ENCODE results near the gene ACSL6. TPM values are rescaled to one million over a fixed set of nuclear protein-coding genes. Genes with fewer than 3 reads are reported as not detected.

ACSL6 gene
- total RNA-seq, 1 donor from 2014 or later = not detected

- no peaks in the 10 kb centered on the region for H3K79me2 ChIP-seq (ENCODE audit: low read depth)
- H3K9me3 ChIP-seq (ENCODE audit: low read depth) = no peaks in the 10 kb centered on the region
- no peak overlapping the region for H3K4me3 ChIP-seq
- H3K4me3 Mint-ChIP-seq = peak overlapping the region; percentile 41
- no peaks in the 10 kb centered on the region for H3K4me1 Mint-ChIP-seq
- DNase-seq (ENCODE audit: low spot score) = no peak
- no peaks in the 10 kb centered on the region for H3F3A ChIP-seq (ENCODE audit: low read depth)
- no peaks in the 10 kb centered on the region for H3K36me3 ChIP-seq
- H3K27me3 ChIP-seq = no peaks in the 10 kb centered on the region
- no peaks in the 10 kb centered on the region for H4K20me1 ChIP-seq (ENCODE audit: low read depth)
- no peaks in the 10 kb centered on the region for H3K4me1 ChIP-seq
- H3K27ac Mint-ChIP-seq = no peak overlapping the region
- TF ChIP-seq EZH2 (IDR thresholded peaks at IDR 0.05) (no peak), CTCF (IDR thresholded peaks at IDR 0.05) (no peak), EZH2phosphoT487 (IDR thresholded peaks at IDR 0.05) (no peak)
- no peak overlapping the region for H2AFZ ChIP-seq (replicated peaks)
- H3K27ac ChIP-seq = no peak overlapping the region
- no peaks in the 10 kb centered on the region for H3K36me3 Mint-ChIP-seq
- no peak overlapping the region for H3K4me2 ChIP-seq
- H3K27me3 Mint-ChIP-seq (ENCODE audit: insufficient read depth, low read depth) = peaks cover 5% of the 10 kb centered on the region
- H3K9me3 Mint-ChIP-seq = no peaks in the 10 kb centered on the region
- no peak overlapping the region for H3K9ac ChIP-seq
Observed at GRCh38 chr5:132059043-132059695, 47.7 kb upstream of the ACSL6 start.

GRCh38 chr5:132058646-132059042, 47.2 kb upstream of the ACSL6 start:
- no peak overlapping the region for H3K4me3 Mint-ChIP-seq
- H3K4me3 ChIP-seq = no peak overlapping the region
- no peaks in the 10 kb centered on the region for H4K20me1 ChIP-seq (ENCODE audit: low read depth)
- no peaks in the 10 kb centered on the region for H3K4me1 Mint-ChIP-seq
- H3F3A ChIP-seq (ENCODE audit: low read depth) = no peaks in the 10 kb centered on the region
- no peak overlapping the region for H3K4me2 ChIP-seq
- H2AFZ ChIP-seq (replicated peaks) = no peak overlapping the region
- no peaks in the 10 kb centered on the region for H3K36me3 ChIP-seq
- peaks cover 5% of the 10 kb centered on the region for H3K27me3 Mint-ChIP-seq (ENCODE audit: insufficient read depth, low read depth)
- no peaks in the 10 kb centered on the region for H3K79me2 ChIP-seq (ENCODE audit: low read depth)
- no peaks in the 10 kb centered on the region for H3K27me3 ChIP-seq
- H3K9me3 Mint-ChIP-seq = no peaks in the 10 kb centered on the region
- no peak overlapping the region for H3K9ac ChIP-seq
- H3K27ac Mint-ChIP-seq = no peak overlapping the region
- H3K36me3 Mint-ChIP-seq = no peaks in the 10 kb centered on the region
- no peaks in the 10 kb centered on the region for H3K9me3 ChIP-seq (ENCODE audit: low read depth)
- H3K27ac ChIP-seq = no peak overlapping the region
- no peak for DNase-seq (ENCODE audit: low spot score)
- TF ChIP-seq EZH2 (IDR thresholded peaks at IDR 0.05) (no peak), CTCF (IDR thresholded peaks at IDR 0.05) (no peak), EZH2phosphoT487 (IDR thresholded peaks at IDR 0.05) (no peak)
- no peaks in the 10 kb centered on the region for H3K4me1 ChIP-seq

DNA sequence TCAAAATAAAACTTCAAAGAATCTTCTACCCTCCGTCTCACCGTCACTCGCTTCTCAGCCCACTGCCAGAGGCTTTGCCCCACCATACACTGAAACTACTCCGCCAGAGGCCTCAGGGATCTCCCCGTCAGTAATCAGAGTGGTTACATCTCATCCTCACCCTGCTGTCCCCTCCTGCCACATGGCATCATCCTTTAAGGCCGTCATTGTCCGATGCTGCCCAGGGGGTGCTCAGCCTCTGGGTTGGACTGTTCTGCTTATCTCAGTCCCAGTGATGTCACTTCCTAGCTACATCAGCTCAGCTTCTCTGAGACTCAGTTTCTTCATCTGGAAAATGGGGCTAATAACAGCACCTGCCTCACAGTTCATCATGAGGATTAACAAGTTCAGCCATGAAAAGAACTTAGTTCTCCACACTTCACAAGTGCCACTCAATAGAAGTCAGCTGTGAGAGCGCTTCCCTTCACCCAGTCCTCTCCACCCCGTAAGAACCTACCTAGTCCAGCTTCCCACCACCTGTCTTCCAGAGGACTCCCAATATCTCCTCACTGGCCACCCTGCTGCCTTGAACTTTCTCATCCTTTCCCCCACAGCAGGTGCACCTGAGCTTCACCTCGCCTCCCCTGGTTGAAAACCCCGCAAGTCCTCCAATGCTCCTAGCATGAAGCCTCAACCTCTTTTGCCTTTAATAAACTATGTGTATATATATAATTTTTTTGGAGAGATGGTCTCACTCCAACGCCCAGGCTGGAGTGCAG, 46.2 kb upstream of the ACSL6 start:
- Histone ChIP-seq H3K79me2 (ENCODE audit: low read depth) (no peaks in the 10 kb centered on the region), H3K9me3 (ENCODE audit: low read depth) (no peaks in the 10 kb centered on the region), H2AFZ (replicated peaks) (no peak overlapping the region), H3K9ac (no peak overlapping the region), H3K27ac (no peak overlapping the region), H4K20me1 (ENCODE audit: low read depth) (no peaks in the 10 kb centered on the region), H3K4me1 (no peaks in the 10 kb centered on the region), H3F3A (ENCODE audit: low read depth) (no peaks in the 10 kb centered on the region), H3K36me3 (no peaks in the 10 kb centered on the region), H3K4me3 (no peak overlapping the region), H3K4me2 (no peak overlapping the region), H3K27me3 (no peaks in the 10 kb centered on the region)
- DNase-seq (ENCODE audit: low spot score) = no peak
- H3K27ac Mint-ChIP-seq = peak overlapping the region; percentile 2
- H3K4me1 Mint-ChIP-seq = no peaks in the 10 kb centered on the region
- no peaks in the 10 kb centered on the region for H3K9me3 Mint-ChIP-seq
- no peaks in the 10 kb centered on the region for H3K36me3 Mint-ChIP-seq
- H3K4me3 Mint-ChIP-seq = no peak overlapping the region
- TF ChIP-seq CTCF (IDR thresholded peaks at IDR 0.05) (no peak), EZH2phosphoT487 (IDR thresholded peaks at IDR 0.05) (no peak), EZH2 (IDR thresholded peaks at IDR 0.05) (no peak)
- H3K27me3 Mint-ChIP-seq (ENCODE audit: insufficient read depth, low read depth) = peaks cover 5% of the 10 kb centered on the region

All from neural progenitor cell (in vitro differentiated cells).